H1 (cell line): ENCODE results near the gene CCDC78. TPM values are rescaled to one million over a fixed set of nuclear protein-coding genes. Genes with fewer than 3 reads are reported as not detected.

Experiments used
- CTCF ChIA-PET: fragments of 300-600 bp; sonication (Branson Sonifier 250); formaldehyde crosslinking; loops from one replicate; lab custom pipeline; 2021; ENCODE audit not compliant: partially characterized antibody; lab: Charles Lee
- POLR2A ChIA-PET: fragments of 300-600 bp; sonication (Branson Sonifier 250); formaldehyde crosslinking; loops from one replicate; lab custom pipeline; 2021; ENCODE audit warnings: inconsistent platforms; ENCODE audit not compliant: partially characterized antibody; lab: Charles Lee
- DNase-seq, 2 experiments: peaks; one replicate each; pipeline versions ENCODE4 v3.0.0 to v3.0.0-alpha.2; 2010 to 2022; ENCODE audit warnings: low spot score in 2 of 2, low read depth in 1 of 2, mixed read lengths in 1 of 2
- FAIRE-seq: peaks from 2 replicates; lab custom pipeline; 2011; peaks lifted over from hg19 to GRCh38; lab: Jason Lieb, UNC
- H2AFZ ChIP-seq: 2 replicates; pipeline ENCODE4 v1.8.1; 2012; ENCODE audit warnings: low read length, inconsistent platforms
- H2AK5ac ChIP-seq: 2 replicates; pipeline ENCODE4 v1.6.1; 2013; ENCODE audit warnings: low read depth, low read length
- H2BK120ac ChIP-seq: replicated peaks from 2 replicates; pipeline ENCODE3; 2013; ENCODE audit warnings: low read depth, low read length, inconsistent platforms
- H2BK12ac ChIP-seq: 2 replicates; pipeline ENCODE4 v1.6.1; 2013; ENCODE audit warnings: low read depth, low read length
- H2BK15ac ChIP-seq: 2 replicates; pipeline ENCODE4 v1.6.1; 2013; ENCODE audit warnings: low read length
- H2BK20ac ChIP-seq: 2 replicates; pipeline ENCODE4 v1.6.1; 2013; ENCODE audit warnings: low read length
- H2BK5ac ChIP-seq: 2 replicates; pipeline ENCODE4 v1.6.1; 2013; ENCODE audit warnings: low read depth, low read length
- H3K14ac ChIP-seq: 2 replicates; pipeline ENCODE4 v1.6.1; 2013; ENCODE audit warnings: inconsistent platforms; ENCODE audit not compliant: insufficient read length
- H3K18ac ChIP-seq: 2 replicates; pipeline ENCODE4 v1.6.1; 2013; ENCODE audit warnings: low read length; ENCODE audit errors: extremely low read depth
- H3K23ac ChIP-seq: 2 replicates; pipeline ENCODE4 v1.6.1; 2013; ENCODE audit warnings: inconsistent platforms; ENCODE audit not compliant: insufficient read length
- H3K23me2 ChIP-seq: 2 replicates; pipeline ENCODE4 v1.6.1; 2013; ENCODE audit warnings: low read depth, low read length
- H3K27ac ChIP-seq: 2 replicates; pipeline ENCODE4 v1.6.1; 2011; ENCODE audit warnings: low read depth, low read length, inconsistent platforms
- H3K27me3 ChIP-seq, 4 experiments: replicated peaks in 1 of 4; 1 replicate in 1 of 4; 2 replicates in 3 of 4; pipeline versions ENCODE4 v1.6.1 to v1.8.1; 2011 to 2013; ENCODE audit warnings: low read length in 3 of 4, mild to moderate bottlenecking in 3 of 4, inconsistent platforms in 2 of 4, mixed read lengths in 2 of 4, moderate library complexity in 1 of 4; ENCODE audit not compliant: control insufficient read depth in 3 of 4, insufficient read depth in 3 of 4; ENCODE audit errors: extremely low read depth in 1 of 4
- H3K36me3 ChIP-seq, 4 experiments: 2 replicates each; pipeline versions ENCODE4 v1.6.1 to v1.8.1; 2011 to 2013; ENCODE audit warnings: mild to moderate bottlenecking in 4 of 4, low read length in 3 of 4, moderate library complexity in 2 of 4, control low read depth in 1 of 4, inconsistent platforms in 1 of 4; ENCODE audit not compliant: insufficient read depth in 4 of 4, control insufficient read depth in 2 of 4
- H3K4ac ChIP-seq: replicated peaks from 2 replicates; pipeline ENCODE3; 2013; ENCODE audit warnings: low read length, low read depth, mixed read lengths, inconsistent platforms; ENCODE audit not compliant: insufficient read length
- H3K4me1 ChIP-seq, 4 experiments: replicated peaks in 1 of 4; 1 replicate in 1 of 4; 2 replicates in 3 of 4; pipeline versions ENCODE4 v1.6.1 to v1.8.1; 2011 to 2013; ENCODE audit warnings: low read length in 3 of 4, inconsistent platforms in 2 of 4, mixed read lengths in 1 of 4; ENCODE audit not compliant: insufficient read depth in 4 of 4, control insufficient read depth in 3 of 4
- H3K4me2 ChIP-seq, 2 experiments: 2 replicates each; pipeline versions ENCODE4 v1.6.1 to v1.8.1; 2011 to 2013; ENCODE audit warnings: low read depth in 2 of 2, low read length in 2 of 2, control low read depth in 1 of 2, inconsistent platforms in 1 of 2, mild to moderate bottlenecking in 1 of 2; ENCODE audit not compliant: insufficient read depth in 1 of 2
- H3K4me3 ChIP-seq, 4 experiments: fragments of 200-600, 300-600 bp in 1 of 4; sonication (generic), shearing (Covaris generic), sonication (Bioruptor Twin) in 1 of 4; 2 replicates each; pipeline versions ENCODE4 v1.5.1 to v1.8.1; 2011 to 2016; ENCODE audit warnings: low read length in 4 of 4, low read depth in 3 of 4, control low read depth in 2 of 4, inconsistent platforms in 2 of 4, mild to moderate bottlenecking in 2 of 4, mixed read lengths in 1 of 4, moderate library complexity in 1 of 4; ENCODE audit not compliant: insufficient read depth in 2 of 4; ENCODE audit errors: extremely low read depth in 1 of 4
- H3K56ac ChIP-seq: replicated peaks from 2 replicates; pipeline ENCODE3; 2013; ENCODE audit warnings: low read depth, mild to moderate bottlenecking, mixed read lengths, low read length, inconsistent platforms; ENCODE audit not compliant: insufficient read length
- H3K79me1 ChIP-seq: 2 replicates; pipeline ENCODE4 v1.6.1; 2013; ENCODE audit warnings: low read depth, low read length, control low read depth
- H3K79me2 ChIP-seq, 2 experiments: 2 replicates each; pipeline versions ENCODE4 v1.6.1 to v1.8.1; 2012 to 2013; ENCODE audit warnings: low read length in 2 of 2, mild to moderate bottlenecking in 2 of 2, inconsistent platforms in 1 of 2; ENCODE audit not compliant: insufficient read depth in 2 of 2, control insufficient read depth in 1 of 2
- H3K9ac ChIP-seq, 4 experiments: replicated peaks in 1 of 4; 1 replicate in 1 of 4; 2 replicates in 3 of 4; pipeline versions ENCODE4 v1.6.1 to v1.8.1; 2011 to 2013; ENCODE audit warnings: low read depth in 3 of 4, low read length in 3 of 4, control low read depth in 2 of 4, mild to moderate bottlenecking in 2 of 4, moderate library complexity in 2 of 4, inconsistent platforms in 1 of 4; ENCODE audit errors: extremely low read depth in 1 of 4
- H3K9me3 ChIP-seq, 2 experiments: 2 replicates each; pipeline versions ENCODE4 v1.6.1 to v1.8.1; 2012 to 2013; ENCODE audit warnings: mild to moderate bottlenecking in 2 of 2, moderate library complexity in 2 of 2, control low read depth in 1 of 2, inconsistent platforms in 1 of 2, low read depth in 1 of 2, low read length in 1 of 2, mixed read lengths in 1 of 2; ENCODE audit not compliant: insufficient read depth in 2 of 2
- H4K20me1 ChIP-seq, 2 experiments: replicated peaks in 1 of 2; 2 replicates each; pipeline versions ENCODE3 to v1.8.1; 2011 to 2013; ENCODE audit warnings: inconsistent platforms in 2 of 2, low read length in 2 of 2, mild to moderate bottlenecking in 1 of 2; ENCODE audit not compliant: insufficient read depth in 2 of 2, control insufficient read depth in 1 of 2
- H4K5ac ChIP-seq: 2 replicates; pipeline ENCODE4 v1.6.1; 2013; ENCODE audit warnings: low read length, low read depth, mixed read lengths, inconsistent platforms; ENCODE audit not compliant: insufficient read length
- H4K8ac ChIP-seq: 2 replicates; pipeline ENCODE4 v1.8.0; 2013; ENCODE audit warnings: mild to moderate bottlenecking, moderate library complexity, low read length, inconsistent platforms; ENCODE audit not compliant: insufficient read depth; ENCODE audit errors: extremely low read depth
- H4K91ac ChIP-seq: replicated peaks from 2 replicates; pipeline ENCODE3; 2013; ENCODE audit warnings: low read length, mixed read lengths, inconsistent platforms; ENCODE audit not compliant: insufficient read length
- BCL11A ChIP-seq, 2 experiments: IDR thresholded peaks; one replicate each; pipeline ENCODE4 v1.6.1; 2011; ENCODE audit warnings: low read depth in 2 of 2, low read length in 2 of 2, mild to moderate bottlenecking in 2 of 2
- SIN3A ChIP-seq, 2 experiments: IDR thresholded peaks in 1 of 2; conservative IDR thresholded peaks in 1 of 2; 2 replicates each; pipeline ENCODE4 v1.6.1; 2011 to 2012; ENCODE audit warnings: low read length in 2 of 2, improper control_type of control experiment in 1 of 2, low read depth in 1 of 2, mild to moderate bottlenecking in 1 of 2
- TBP ChIP-seq: IDR thresholded peaks from 2 replicates; pipeline ENCODE4 v1.6.1; 2011; ENCODE audit warnings: low read depth, low read length, improper control_type of control experiment
- WGBS, 2 experiments: shearing (Covaris generic) in 1 of 2; methylation state at CpG; one replicate each; pipeline versions ENCODE4 v1.1.6 to v1.1.7; 2013 to 2015; ENCODE audit warnings: low lambda C conversion rate in 2 of 2, mixed read lengths in 2 of 2, inconsistent platforms in 1 of 2, low coverage in 1 of 2, missing lambda C conversion rate in 1 of 2; ENCODE audit not compliant: insufficient replicate concordance in 2 of 2, insufficient coverage in 1 of 2, insufficient read length in 1 of 2; ENCODE audit errors: extremely low coverage in 1 of 2, missing lambda C conversion rate in 1 of 2; 5-methylcytosine and 5-hydroxymethylcytosine counted together
- polyA plus RNA-seq, 7 experiments: library from polyadenylated mRNA; depleted of rRNA in 3 of 7; stranded (reverse) in 5 of 7; unstranded in 2 of 7; fragments of >200 nt in 5 of 7; fragments of 200-250 nt in 2 of 7; gene quantifications; 1 replicate in 5 of 7; 2 replicates in 1 of 7; 4 replicates in 1 of 7; pipeline versions ENCODE4 v1.2.1 to v1.2.3, GENCODE V29; 2011 to 2013; ENCODE audit warnings: missing spikeins in 2 of 7, mixed read lengths in 2 of 7
- total RNA-seq: library from RNA; stranded (reverse); fragmentation: NEBNext Ultra II Directional; extraction: Animal tissue kit (Norgen Biotek cat#: 25700); gene quantifications from 2 replicates; pipeline ENCODE4 v1.2.1, GENCODE V29; 2021
- TF ChIP-seq, protein P1 (sequence below): IDR thresholded peaks from 2 replicates; pipeline ENCODE4 v1.6.1; 2011; ENCODE audit warnings: low read depth, mild to moderate bottlenecking, low read length; ENCODE audit not compliant: insufficient read depth

CCDC78 gene
- total and polyA plus RNA-seq, 2 of the 8 experiments (the other 6 are each of a cell fraction or from before 2014, with no cell fraction given), result 7.1 to 8.5 TPM

DNA sequence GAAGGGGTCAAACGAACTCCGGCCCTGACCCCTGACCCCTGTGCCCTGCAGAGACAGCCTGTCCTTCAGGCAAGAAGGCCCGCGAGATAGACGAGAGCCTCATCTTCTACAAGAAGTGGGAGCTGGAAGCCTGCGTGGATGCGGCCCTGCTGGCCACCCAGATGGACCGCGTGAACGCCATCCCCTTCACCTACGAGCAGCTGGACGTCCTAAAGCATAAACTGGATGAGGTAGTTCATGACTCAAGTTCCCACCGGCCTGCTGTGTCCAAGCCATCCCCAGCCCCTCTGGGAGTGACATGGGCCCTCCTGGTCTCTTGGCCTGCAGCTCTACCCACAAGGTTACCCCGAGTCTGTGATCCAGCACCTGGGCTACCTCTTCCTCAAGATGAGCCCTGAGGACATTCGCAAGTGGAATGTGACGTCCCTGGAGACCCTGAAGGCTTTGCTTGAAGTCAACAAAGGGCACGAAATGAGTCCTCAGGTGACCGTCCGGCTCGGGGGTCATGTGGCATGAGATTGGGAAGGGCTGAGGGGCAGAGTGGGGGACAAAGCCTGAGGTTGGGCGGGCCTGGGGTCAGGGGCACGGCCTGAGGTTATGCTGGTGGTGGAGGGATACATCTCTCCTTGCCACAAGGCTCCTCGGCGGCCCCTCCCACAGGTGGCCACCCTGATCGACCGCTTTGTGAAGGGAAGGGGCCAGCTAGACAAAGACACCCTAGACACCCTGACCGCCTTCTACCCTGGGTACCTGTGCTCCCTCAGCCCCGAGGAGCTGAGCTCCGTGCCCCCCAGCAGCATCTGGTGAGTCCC lies 40.0 kb upstream of the CCDC78 start:
- Histone ChIP-seq H2BK5ac (no peak overlapping the region), H3K27ac (no peak overlapping the region), H3K4me2 (no peak overlapping the region), H3K4me3 (no peak overlapping the region), H2AK5ac (no peak overlapping the region), H3K56ac (no peak overlapping the region), H2BK20ac (no peak overlapping the region), H2BK12ac (0 out of 2 replicates have a peak overlapping the region, but pooled peaks have one; percentile 7), H3K27me3 (no peaks in the 10 kb centered on the region), H4K8ac (no peak overlapping the region), H2BK120ac (no peak overlapping the region), H3K36me3 (no peaks in the 10 kb centered on the region), H3K79me2 (no peaks in the 10 kb centered on the region), H4K91ac (no peak overlapping the region), H3K4me1 (peaks cover 0 to 9% (median 6%) of the 10 kb centered on the region in 4 experiments; a peak in 5 of 7 replicates), H3K9me3 (no peaks in the 10 kb centered on the region), H2BK15ac (0 out of 2 replicates have a peak overlapping the region, but pooled peaks have one; percentile 1), H3K23me2 (no peaks in the 10 kb centered on the region; the same call in 1 of the 2 replicates), H3K79me1 (no peaks in the 10 kb centered on the region), H2AFZ (no peak overlapping the region), H3K14ac (no peak overlapping the region), H3K18ac (no peak overlapping the region), H3K23ac (no peak overlapping the region), H4K20me1 (no peaks in the 10 kb centered on the region), H3K4ac (no peak overlapping the region), H3K9ac (no peak overlapping the region), H4K5ac (no peak overlapping the region)
- 88% methylated on average over 24 of the region's 29 CpGs; no CpG with 5 or more reads in 1 of the 2 experiments for WGBS, 2 experiments
- CTCF ChIA-PET, result interaction anchor here (0.9 to 1.7 kb wide), 6 partner anchors 18 to 50 kb away, joined by 3 to 7 read pairs (median 3); partner anchors contain the start of genes CHTF18 and RPUSD1
- DNase-seq (no peak), FAIRE-seq (no peak)
- POLR2A ChIA-PET, result interaction anchor here (1.1 to 1.8 kb wide), 3 partner anchors 34 to 50 kb away, joined by 3 read pairs; no protein-coding TSS in a partner anchor
- TF ChIP-seq BCL11A (IDR thresholded peaks at IDR 0.05; ENCODE audit: low read depth in 2 of 2, low read length in 2 of 2), result no peak
- TF ChIP-seq TBP, result no peak
- no peak for TF ChIP-seq SIN3A (conservative IDR thresholded peaks at IDR 0.05 in 1 of 2, IDR thresholded peaks at IDR 0.05 in 1 of 2; ENCODE audit: low read depth in 1 of 2, low read length in 2 of 2)
- TF ChIP-seq, protein P1, sequence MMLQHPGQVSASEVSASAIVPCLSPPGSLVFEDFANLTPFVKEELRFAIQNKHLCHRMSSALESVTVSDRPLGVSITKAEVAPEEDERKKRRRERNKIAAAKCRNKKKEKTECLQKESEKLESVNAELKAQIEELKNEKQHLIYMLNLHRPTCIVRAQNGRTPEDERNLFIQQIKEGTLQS, result no peak
